H1 (cell line): ENCODE results near the gene NPL. TPM values are rescaled to one million over a fixed set of nuclear protein-coding genes. Genes with fewer than 3 reads are reported as not detected.

Experiments
- CTCF ChIA-PET: fragments of 300-600 bp; sonication (Branson Sonifier 250); formaldehyde crosslinking; loops from one replicate; lab custom pipeline; 2021; ENCODE audit not compliant: partially characterized antibody; lab: Charles Lee
- POLR2A ChIA-PET: fragments of 300-600 bp; sonication (Branson Sonifier 250); formaldehyde crosslinking; loops from one replicate; lab custom pipeline; 2021; ENCODE audit warnings: inconsistent platforms; ENCODE audit not compliant: partially characterized antibody; lab: Charles Lee
- DNase-seq, 2 experiments: peaks; one replicate each; pipeline versions ENCODE4 v3.0.0 to v3.0.0-alpha.2; 2010 to 2022; ENCODE audit warnings: low spot score in 2 of 2, low read depth in 1 of 2, mixed read lengths in 1 of 2
- FAIRE-seq: peaks from 2 replicates; lab custom pipeline; 2011; peaks lifted over from hg19 to GRCh38; lab: Jason Lieb, UNC
- H2AFZ ChIP-seq: 2 replicates; pipeline ENCODE4 v1.8.1; 2012; ENCODE audit warnings: low read length, inconsistent platforms
- H2AK5ac ChIP-seq: 2 replicates; pipeline ENCODE4 v1.6.1; 2013; ENCODE audit warnings: low read depth, low read length
- H2BK120ac ChIP-seq: replicated peaks from 2 replicates; pipeline ENCODE3; 2013; ENCODE audit warnings: low read depth, low read length, inconsistent platforms
- H2BK12ac ChIP-seq: 2 replicates; pipeline ENCODE4 v1.6.1; 2013; ENCODE audit warnings: low read depth, low read length
- H2BK15ac ChIP-seq: 2 replicates; pipeline ENCODE4 v1.6.1; 2013; ENCODE audit warnings: low read length
- H2BK20ac ChIP-seq: 2 replicates; pipeline ENCODE4 v1.6.1; 2013; ENCODE audit warnings: low read length
- H2BK5ac ChIP-seq: 2 replicates; pipeline ENCODE4 v1.6.1; 2013; ENCODE audit warnings: low read depth, low read length
- H3K14ac ChIP-seq: 2 replicates; pipeline ENCODE4 v1.6.1; 2013; ENCODE audit warnings: inconsistent platforms; ENCODE audit not compliant: insufficient read length
- H3K18ac ChIP-seq: 2 replicates; pipeline ENCODE4 v1.6.1; 2013; ENCODE audit warnings: low read length; ENCODE audit errors: extremely low read depth
- H3K23ac ChIP-seq: 2 replicates; pipeline ENCODE4 v1.6.1; 2013; ENCODE audit warnings: inconsistent platforms; ENCODE audit not compliant: insufficient read length
- H3K23me2 ChIP-seq: 2 replicates; pipeline ENCODE4 v1.6.1; 2013; ENCODE audit warnings: low read depth, low read length
- H3K27ac ChIP-seq: 2 replicates; pipeline ENCODE4 v1.6.1; 2011; ENCODE audit warnings: low read depth, low read length, inconsistent platforms
- H3K27me3 ChIP-seq, 4 experiments: replicated peaks in 1 of 4; 1 replicate in 1 of 4; 2 replicates in 3 of 4; pipeline versions ENCODE4 v1.6.1 to v1.8.1; 2011 to 2013; ENCODE audit warnings: low read length in 3 of 4, mild to moderate bottlenecking in 3 of 4, inconsistent platforms in 2 of 4, mixed read lengths in 2 of 4, moderate library complexity in 1 of 4; ENCODE audit not compliant: control insufficient read depth in 3 of 4, insufficient read depth in 3 of 4; ENCODE audit errors: extremely low read depth in 1 of 4
- H3K36me3 ChIP-seq, 4 experiments: 2 replicates each; pipeline versions ENCODE4 v1.6.1 to v1.8.1; 2011 to 2013; ENCODE audit warnings: mild to moderate bottlenecking in 4 of 4, low read length in 3 of 4, moderate library complexity in 2 of 4, control low read depth in 1 of 4, inconsistent platforms in 1 of 4; ENCODE audit not compliant: insufficient read depth in 4 of 4, control insufficient read depth in 2 of 4
- H3K4ac ChIP-seq: replicated peaks from 2 replicates; pipeline ENCODE3; 2013; ENCODE audit warnings: low read length, low read depth, mixed read lengths, inconsistent platforms; ENCODE audit not compliant: insufficient read length
- H3K4me1 ChIP-seq, 4 experiments: replicated peaks in 1 of 4; 1 replicate in 1 of 4; 2 replicates in 3 of 4; pipeline versions ENCODE4 v1.6.1 to v1.8.1; 2011 to 2013; ENCODE audit warnings: low read length in 3 of 4, inconsistent platforms in 2 of 4, mixed read lengths in 1 of 4; ENCODE audit not compliant: insufficient read depth in 4 of 4, control insufficient read depth in 3 of 4
- H3K4me2 ChIP-seq, 2 experiments: 2 replicates each; pipeline versions ENCODE4 v1.6.1 to v1.8.1; 2011 to 2013; ENCODE audit warnings: low read depth in 2 of 2, low read length in 2 of 2, control low read depth in 1 of 2, inconsistent platforms in 1 of 2, mild to moderate bottlenecking in 1 of 2; ENCODE audit not compliant: insufficient read depth in 1 of 2
- H3K4me3 ChIP-seq, 4 experiments: fragments of 200-600, 300-600 bp in 1 of 4; sonication (generic), shearing (Covaris generic), sonication (Bioruptor Twin) in 1 of 4; 2 replicates each; pipeline versions ENCODE4 v1.5.1 to v1.8.1; 2011 to 2016; ENCODE audit warnings: low read length in 4 of 4, low read depth in 3 of 4, control low read depth in 2 of 4, inconsistent platforms in 2 of 4, mild to moderate bottlenecking in 2 of 4, mixed read lengths in 1 of 4, moderate library complexity in 1 of 4; ENCODE audit not compliant: insufficient read depth in 2 of 4; ENCODE audit errors: extremely low read depth in 1 of 4
- H3K56ac ChIP-seq: replicated peaks from 2 replicates; pipeline ENCODE3; 2013; ENCODE audit warnings: low read depth, mild to moderate bottlenecking, mixed read lengths, low read length, inconsistent platforms; ENCODE audit not compliant: insufficient read length
- H3K79me1 ChIP-seq: 2 replicates; pipeline ENCODE4 v1.6.1; 2013; ENCODE audit warnings: low read depth, low read length, control low read depth
- H3K79me2 ChIP-seq, 2 experiments: 2 replicates each; pipeline versions ENCODE4 v1.6.1 to v1.8.1; 2012 to 2013; ENCODE audit warnings: low read length in 2 of 2, mild to moderate bottlenecking in 2 of 2, inconsistent platforms in 1 of 2; ENCODE audit not compliant: insufficient read depth in 2 of 2, control insufficient read depth in 1 of 2
- H3K9ac ChIP-seq, 4 experiments: replicated peaks in 1 of 4; 1 replicate in 1 of 4; 2 replicates in 3 of 4; pipeline versions ENCODE4 v1.6.1 to v1.8.1; 2011 to 2013; ENCODE audit warnings: low read depth in 3 of 4, low read length in 3 of 4, control low read depth in 2 of 4, mild to moderate bottlenecking in 2 of 4, moderate library complexity in 2 of 4, inconsistent platforms in 1 of 4; ENCODE audit errors: extremely low read depth in 1 of 4
- H3K9me3 ChIP-seq, 2 experiments: 2 replicates each; pipeline versions ENCODE4 v1.6.1 to v1.8.1; 2012 to 2013; ENCODE audit warnings: mild to moderate bottlenecking in 2 of 2, moderate library complexity in 2 of 2, control low read depth in 1 of 2, inconsistent platforms in 1 of 2, low read depth in 1 of 2, low read length in 1 of 2, mixed read lengths in 1 of 2; ENCODE audit not compliant: insufficient read depth in 2 of 2
- H4K20me1 ChIP-seq, 2 experiments: replicated peaks in 1 of 2; 2 replicates each; pipeline versions ENCODE3 to v1.8.1; 2011 to 2013; ENCODE audit warnings: inconsistent platforms in 2 of 2, low read length in 2 of 2, mild to moderate bottlenecking in 1 of 2; ENCODE audit not compliant: insufficient read depth in 2 of 2, control insufficient read depth in 1 of 2
- H4K5ac ChIP-seq: 2 replicates; pipeline ENCODE4 v1.6.1; 2013; ENCODE audit warnings: low read length, low read depth, mixed read lengths, inconsistent platforms; ENCODE audit not compliant: insufficient read length
- H4K8ac ChIP-seq: 2 replicates; pipeline ENCODE4 v1.8.0; 2013; ENCODE audit warnings: mild to moderate bottlenecking, moderate library complexity, low read length, inconsistent platforms; ENCODE audit not compliant: insufficient read depth; ENCODE audit errors: extremely low read depth
- H4K91ac ChIP-seq: replicated peaks from 2 replicates; pipeline ENCODE3; 2013; ENCODE audit warnings: low read length, mixed read lengths, inconsistent platforms; ENCODE audit not compliant: insufficient read length
- ASH2L ChIP-seq: fragments of 200-600, 300-600 bp; sonication (generic); IDR thresholded peaks from one replicate; pipeline ENCODE4 v1.7.1; 2017; ENCODE audit warnings: low read length
- NANOG ChIP-seq: IDR thresholded peaks from 2 replicates; pipeline ENCODE4 v1.6.1; 2011; ENCODE audit warnings: low read length, low read depth, mild to moderate bottlenecking, inconsistent platforms; ENCODE audit not compliant: insufficient read depth, poor library complexity, severe bottlenecking
- TAF7 ChIP-seq: optimal IDR thresholded peaks from 2 replicates; pipeline ENCODE3; 2011; ENCODE audit warnings: low read depth, mild to moderate bottlenecking, inconsistent platforms, low read length, moderate library complexity, borderline replicate concordance
- TEAD4 ChIP-seq: IDR thresholded peaks from 2 replicates; pipeline ENCODE4 v1.6.1; 2012; ENCODE audit warnings: low read depth, low read length, inconsistent platforms, mixed read lengths
- polyA plus RNA-seq, 7 experiments: library from polyadenylated mRNA; depleted of rRNA in 3 of 7; stranded (reverse) in 5 of 7; unstranded in 2 of 7; fragments of >200 nt in 5 of 7; fragments of 200-250 nt in 2 of 7; gene quantifications; 1 replicate in 5 of 7; 2 replicates in 1 of 7; 4 replicates in 1 of 7; pipeline versions ENCODE4 v1.2.1 to v1.2.3, GENCODE V29; 2011 to 2013; ENCODE audit warnings: missing spikeins in 2 of 7, mixed read lengths in 2 of 7
- total RNA-seq: library from RNA; stranded (reverse); fragmentation: NEBNext Ultra II Directional; extraction: Animal tissue kit (Norgen Biotek cat#: 25700); gene quantifications from 2 replicates; pipeline ENCODE4 v1.2.1, GENCODE V29; 2021
- TF ChIP-seq, protein P1 (sequence below): IDR thresholded peaks from 2 replicates; pipeline ENCODE4 v1.6.1; 2012; ENCODE audit warnings: inconsistent platforms
- TF ChIP-seq, protein P2 (sequence below): IDR thresholded peaks from 2 replicates; pipeline ENCODE4 v1.6.1; 2011; ENCODE audit warnings: low read depth, mild to moderate bottlenecking, low read length; ENCODE audit not compliant: insufficient read depth

The NPL gene
- total and polyA plus RNA-seq, 2 of the 8 experiments (the other 6 are each of a cell fraction or from before 2014, with no cell fraction given), result 2.2 to 4.4 TPM

DNA sequence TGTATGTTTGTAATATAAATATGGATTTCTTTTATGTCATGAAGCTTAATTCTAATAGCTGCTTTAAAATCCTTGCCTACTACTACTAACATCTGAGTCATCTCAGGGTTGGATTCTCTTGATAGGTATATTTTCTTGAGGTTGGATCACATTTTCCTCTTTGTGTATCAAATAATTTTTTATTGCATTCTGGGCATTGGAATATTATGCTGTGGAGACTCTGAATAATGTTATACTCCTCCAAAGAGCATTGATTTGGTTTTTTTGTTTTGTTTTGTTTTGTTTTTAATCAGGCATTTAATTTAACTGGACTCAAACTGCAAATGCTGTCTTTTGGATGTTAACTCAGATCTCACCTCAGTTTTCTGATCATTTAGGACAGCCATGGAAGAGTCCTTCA is 57.5 kb downstream of the NPL start:
- Histone ChIP-seq H3K23me2 (no peaks in the 10 kb centered on the region), H4K91ac (no peak overlapping the region), H2BK20ac (no peak overlapping the region), H3K79me2 (peaks cover 42 to 100% of the 10 kb centered on the region in 2 experiments), H2BK15ac (no peak overlapping the region), H3K4me2 (no peak overlapping the region), H2BK120ac (no peak overlapping the region), H3K4ac (no peak overlapping the region), H2AK5ac (no peak overlapping the region), H3K9ac (no peak overlapping the region), H3K79me1 (peaks cover 6% of the 10 kb centered on the region), H3K23ac (no peak overlapping the region), H3K27me3 (no peaks in the 10 kb centered on the region), H3K4me1 (peaks cover 0 to 11% (median 4%) of the 10 kb centered on the region in 4 experiments; a peak in 3 of 7 replicates), H4K20me1 (peaks cover 31 to 55% of the 10 kb centered on the region in 2 experiments), H2BK12ac (no peak overlapping the region), H3K14ac (no peak overlapping the region), H3K36me3 (peaks cover 27 to 97% (median 62%) of the 10 kb centered on the region in 4 experiments), H4K8ac (no peak overlapping the region), H2BK5ac (no peak overlapping the region), H3K27ac (no peak overlapping the region), H3K18ac (no peak overlapping the region), H3K56ac (no peak overlapping the region), H4K5ac (no peak overlapping the region), H3K4me3 (no peak overlapping the region), H3K9me3 (no peaks in the 10 kb centered on the region), H2AFZ (no peak overlapping the region)
- DNase-seq (no peak), FAIRE-seq (no peak)
- CTCF ChIA-PET, result interaction anchor here (2.0 kb wide), 1 partner anchor 36 kb away, joined by 8 read pairs; no protein-coding TSS in a partner anchor
- POLR2A ChIA-PET, result interaction anchor here (1.4 to 7.9 kb wide), 7 partner anchors 8 to 47 kb away, joined by 3 to 93 read pairs (median 26); no protein-coding TSS in a partner anchor
- TF ChIP-seq, protein P1, sequence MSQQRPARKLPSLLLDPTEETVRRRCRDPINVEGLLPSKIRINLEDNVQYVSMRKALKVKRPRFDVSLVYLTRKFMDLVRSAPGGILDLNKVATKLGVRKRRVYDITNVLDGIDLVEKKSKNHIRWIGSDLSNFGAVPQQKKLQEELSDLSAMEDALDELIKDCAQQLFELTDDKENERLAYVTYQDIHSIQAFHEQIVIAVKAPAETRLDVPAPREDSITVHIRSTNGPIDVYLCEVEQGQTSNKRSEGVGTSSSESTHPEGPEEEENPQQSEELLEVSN, result no peak
- TF ChIP-seq, protein P2, sequence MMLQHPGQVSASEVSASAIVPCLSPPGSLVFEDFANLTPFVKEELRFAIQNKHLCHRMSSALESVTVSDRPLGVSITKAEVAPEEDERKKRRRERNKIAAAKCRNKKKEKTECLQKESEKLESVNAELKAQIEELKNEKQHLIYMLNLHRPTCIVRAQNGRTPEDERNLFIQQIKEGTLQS, result no peak
- TF ChIP-seq ASH2L, result no peak
- TF ChIP-seq NANOG, result no peak
- no peak for TF ChIP-seq TAF7
- no peak for TF ChIP-seq TEAD4
